ENCODE results near the gene HPRT1. TPM values are rescaled to one million over a fixed set of nuclear protein-coding genes. Genes with fewer than 3 reads are reported as not detected.

HPRT1 gene
- total RNA-seq, 1 donor from 2014 or later: 17.3 TPM

GRCh38 chrX:134426281-134426680 is 33.7 kb upstream of the HPRT1 start:
- peaks cover 3% of the 10 kb centered on the region for H3K36me3 Mint-ChIP-seq (ENCODE audit: low read depth)
- no peak overlapping the region for H3K4me3 Mint-ChIP-seq (ENCODE audit: unreplicated experiment)
- H3K27ac Mint-ChIP-seq (ENCODE audit: unreplicated experiment): no peak overlapping the region
- H3K27me3 Mint-ChIP-seq (ENCODE audit: low read depth): peaks cover 11% of the 10 kb centered on the region
- no peaks in the 10 kb centered on the region for H3K4me1 Mint-ChIP-seq (ENCODE audit: low read depth)
- TF ChIP-seq CTCF (IDR thresholded peaks at IDR 0.05): no peak
- DNase-seq (ENCODE audit: low spot score): no peak
- no peaks in the 10 kb centered on the region for H3K9me3 Mint-ChIP-seq (ENCODE audit: low read depth)

- Mint-ChIP-seq H3K36me3 (ENCODE audit: low read depth) (peaks cover 7% of the 10 kb centered on the region), H3K9me3 (ENCODE audit: low read depth) (no peaks in the 10 kb centered on the region), H3K4me3 (ENCODE audit: unreplicated experiment) (no peak overlapping the region), H3K4me1 (ENCODE audit: low read depth) (no peaks in the 10 kb centered on the region), H3K27ac (ENCODE audit: unreplicated experiment) (no peak overlapping the region), H3K27me3 (ENCODE audit: low read depth) (peaks cover 9% of the 10 kb centered on the region)
- no peak for DNase-seq (ENCODE audit: low spot score)
- TF ChIP-seq CTCF (IDR thresholded peaks at IDR 0.05): no peak
These were observed 28.1 kb upstream of the HPRT1 start for GRCh38 chrX:134431894-134432293.

GRCh38 chrX:134435894-134436293 is 24.1 kb upstream of the HPRT1 start:
- H3K4me3 Mint-ChIP-seq (ENCODE audit: unreplicated experiment): no peak overlapping the region
- H3K4me1 Mint-ChIP-seq (ENCODE audit: low read depth): no peaks in the 10 kb centered on the region
- H3K36me3 Mint-ChIP-seq (ENCODE audit: low read depth): peaks cover 6% of the 10 kb centered on the region
- peaks cover 2% of the 10 kb centered on the region for H3K27me3 Mint-ChIP-seq (ENCODE audit: low read depth)
- H3K9me3 Mint-ChIP-seq (ENCODE audit: low read depth): no peaks in the 10 kb centered on the region
- DNase-seq (ENCODE audit: low spot score): no peak
- TF ChIP-seq CTCF (IDR thresholded peaks at IDR 0.05): no peak
- H3K27ac Mint-ChIP-seq (ENCODE audit: unreplicated experiment): no peak overlapping the region

- Mint-ChIP-seq H3K27me3 (ENCODE audit: low read depth) (no peaks in the 10 kb centered on the region), H3K36me3 (ENCODE audit: low read depth) (no peaks in the 10 kb centered on the region), H3K4me1 (ENCODE audit: low read depth) (no peaks in the 10 kb centered on the region), H3K27ac (ENCODE audit: unreplicated experiment) (no peak overlapping the region), H3K9me3 (ENCODE audit: low read depth) (no peaks in the 10 kb centered on the region), H3K4me3 (ENCODE audit: unreplicated experiment) (no peak overlapping the region)
- TF ChIP-seq CTCF (IDR thresholded peaks at IDR 0.05): no peak
- DNase-seq (ENCODE audit: low spot score): no peak
These were observed 16.9 kb upstream of the HPRT1 start for GRCh38 chrX:134443020-134443419.

- no peaks in the 10 kb centered on the region for H3K9me3 Mint-ChIP-seq (ENCODE audit: low read depth)
- no peaks in the 10 kb centered on the region for H3K27me3 Mint-ChIP-seq (ENCODE audit: low read depth)
- no peak overlapping the region for H3K27ac Mint-ChIP-seq (ENCODE audit: unreplicated experiment)
- H3K4me1 Mint-ChIP-seq (ENCODE audit: low read depth): no peaks in the 10 kb centered on the region
- TF ChIP-seq CTCF (IDR thresholded peaks at IDR 0.05): no peak
- H3K36me3 Mint-ChIP-seq (ENCODE audit: low read depth): no peaks in the 10 kb centered on the region
- no peak for DNase-seq (ENCODE audit: low spot score)
- H3K4me3 Mint-ChIP-seq (ENCODE audit: unreplicated experiment): no peak overlapping the region
These were observed 16.5 kb upstream of the HPRT1 start for GRCh38 chrX:134443461-134443860.
